HG03378 (cell line): ENCODE measurements around the gene FEZF1.
"Not testable (repeated sequence)": the region's sequence is repeated elsewhere in the genome, so short reads cannot be mapped to it uniquely, and the experiment has no call there.

ENCODE experiments used
- ATAC-seq: cut with Tn5 transposase; IDR thresholded peaks from one replicate; pipeline ENCODE4 v1.9.1; 2021; ENCODE audit warnings: mild to moderate bottlenecking, moderate library complexity; ENCODE audit not compliant: unreplicated experiment

The FEZF1 gene

DNA sequence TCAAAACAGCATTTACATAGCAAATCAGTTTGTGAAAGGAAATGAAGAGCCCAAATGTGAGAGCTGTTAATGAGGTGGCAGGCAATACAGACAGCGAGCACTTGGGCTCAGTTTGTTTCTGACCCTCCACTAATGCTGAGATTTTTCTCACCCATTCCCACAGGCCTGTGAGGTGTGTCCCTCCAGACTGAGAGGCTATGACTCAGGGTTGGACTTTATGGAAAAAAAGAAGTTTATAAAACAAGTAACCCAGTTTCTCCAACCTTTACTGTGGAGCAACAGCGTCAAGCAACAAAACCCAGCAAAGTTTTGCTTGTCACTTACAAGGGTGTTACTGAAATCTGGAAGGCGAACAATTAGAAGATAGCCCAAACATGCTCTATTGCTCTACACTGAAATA, 4.9 kb upstream of the FEZF1 start:
- ATAC-seq, result no peak

- ATAC-seq, result no peak
These were observed 2.7 kb upstream of the FEZF1 start for GRCh38 chr7:122307228-122307621.

- ATAC-seq, result no peak
These were observed 2.0 kb upstream of the FEZF1 start for GRCh38 chr7:122306320-122307227.

DNA sequence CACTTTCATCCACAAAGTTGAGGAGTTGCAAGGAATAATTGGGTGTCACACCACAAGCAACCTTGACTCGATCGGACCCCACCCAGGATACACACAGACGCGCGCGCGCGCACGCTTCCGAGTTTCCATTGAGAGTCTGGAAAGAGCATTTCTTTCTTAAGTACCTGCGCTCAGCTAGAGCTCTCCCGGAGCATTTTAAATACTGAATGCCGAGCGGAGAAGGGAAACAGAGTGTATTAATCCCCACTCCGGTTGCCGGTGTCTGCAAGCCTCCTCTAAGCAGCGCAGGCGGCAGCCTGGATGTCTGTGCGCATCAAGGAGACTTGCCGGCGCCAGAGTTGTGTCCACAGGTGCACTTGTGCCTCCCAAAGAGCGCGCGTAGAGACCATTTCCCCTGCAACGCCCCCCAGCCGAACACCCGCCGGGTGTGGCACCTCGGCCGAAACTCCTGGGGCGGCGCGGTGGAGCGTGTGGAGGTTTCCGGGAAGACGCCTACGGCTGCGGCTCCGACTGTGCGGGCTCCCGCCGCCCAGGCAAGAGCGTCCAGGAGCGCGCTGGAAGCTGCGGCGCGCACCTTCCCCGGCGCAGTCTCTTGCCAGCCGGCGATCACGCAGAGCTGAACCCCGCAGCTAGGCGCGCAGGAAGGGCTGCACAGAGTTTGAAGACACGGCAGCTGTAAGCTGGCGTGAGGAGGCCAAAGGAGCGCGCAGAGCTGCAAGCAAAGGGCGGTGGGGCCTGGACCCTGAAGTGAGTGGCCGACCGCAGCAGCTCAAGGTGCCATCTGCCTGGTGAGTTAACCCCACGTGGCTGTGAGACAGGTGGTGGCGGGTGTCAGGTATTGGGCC, 1.1 kb upstream of the FEZF1 start:
- no peak for ATAC-seq

- no peak for ATAC-seq
These were observed 459 bp upstream of the FEZF1 start for GRCh38 chr7:122304996-122305421.

DNA sequence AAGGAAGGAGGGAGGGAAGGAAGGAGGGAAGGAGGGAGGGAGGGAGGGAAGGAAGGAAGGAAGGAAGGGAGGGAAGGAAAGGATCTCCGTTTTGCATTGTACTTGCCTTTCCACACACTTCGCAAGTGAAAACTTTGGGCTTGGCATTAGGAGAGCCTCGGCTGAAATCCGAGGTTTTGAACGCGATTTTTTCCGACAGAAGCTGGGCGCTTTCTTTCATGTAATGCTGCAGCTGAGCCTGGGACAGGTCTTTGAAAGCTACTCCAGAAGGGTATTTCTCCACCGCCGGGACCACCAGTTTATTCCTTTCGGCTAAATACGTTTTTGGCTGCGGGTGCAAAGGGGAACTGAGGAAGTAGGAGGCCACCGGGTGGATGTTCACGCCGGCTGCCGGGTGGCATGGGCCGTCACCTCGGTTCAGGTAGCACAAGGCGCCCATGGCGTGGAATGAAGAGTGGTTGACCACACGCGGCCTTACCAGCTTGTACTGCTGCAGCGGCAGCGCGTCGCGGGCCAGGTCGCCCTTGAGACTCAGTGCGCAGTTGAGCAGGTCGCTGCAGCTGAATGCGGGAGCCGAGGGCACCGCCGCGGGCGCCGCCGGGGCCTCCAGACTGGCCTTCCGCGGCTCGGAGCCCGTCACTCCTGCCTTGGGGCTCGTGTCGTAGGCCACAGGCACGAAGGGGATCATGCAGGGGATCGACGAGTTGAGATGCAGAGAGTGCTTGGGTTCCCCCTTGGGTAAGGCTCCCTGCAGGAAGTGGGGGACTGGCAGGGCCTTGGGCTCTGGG, 825 bp downstream of the FEZF1 start:
- ATAC-seq, result no peak

DNA sequence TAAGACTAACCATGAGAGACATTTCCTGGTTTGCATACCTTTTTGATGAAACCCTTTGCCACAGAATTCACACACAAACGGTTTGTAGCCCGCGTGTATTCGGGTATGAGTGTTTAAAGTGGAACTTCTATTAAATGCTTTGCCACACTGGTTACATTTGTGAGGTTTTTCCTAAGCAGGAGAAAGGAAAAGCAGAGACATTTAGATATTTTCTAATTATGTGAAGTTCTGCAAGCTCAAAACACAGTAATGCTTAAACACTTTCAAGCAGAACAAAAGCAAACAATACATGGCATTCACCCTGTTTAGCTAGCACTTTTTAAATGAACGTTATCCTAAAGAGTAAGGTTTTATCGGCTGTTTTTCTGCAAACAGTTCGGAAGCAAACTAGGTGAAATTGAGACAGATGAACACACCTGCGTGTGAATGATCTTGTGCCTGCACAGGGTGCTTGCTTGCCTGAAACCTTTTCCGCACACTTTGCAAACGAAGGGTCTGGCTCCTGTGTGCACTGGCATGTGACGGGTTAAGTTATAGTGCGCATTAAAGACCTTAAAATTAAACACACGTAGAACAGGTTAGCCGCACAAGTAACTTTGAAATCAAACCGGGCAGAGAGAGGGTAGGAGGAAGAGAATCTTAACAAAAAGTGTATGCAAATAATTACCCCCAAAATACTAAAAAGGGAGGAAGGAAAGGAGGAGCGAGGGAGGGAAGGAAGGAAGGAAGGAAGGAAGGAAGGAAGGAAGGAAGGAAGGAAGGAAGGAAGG, 1.6 kb downstream of the FEZF1 start:
- ATAC-seq, result no peak

GRCh38 chr7:122301858-122302760, 2.4 kb downstream of the FEZF1 start:
- no peak for ATAC-seq

GRCh38 chr7:122300956-122301833, 3.4 kb downstream of the FEZF1 start:
- no peak for ATAC-seq

DNA sequence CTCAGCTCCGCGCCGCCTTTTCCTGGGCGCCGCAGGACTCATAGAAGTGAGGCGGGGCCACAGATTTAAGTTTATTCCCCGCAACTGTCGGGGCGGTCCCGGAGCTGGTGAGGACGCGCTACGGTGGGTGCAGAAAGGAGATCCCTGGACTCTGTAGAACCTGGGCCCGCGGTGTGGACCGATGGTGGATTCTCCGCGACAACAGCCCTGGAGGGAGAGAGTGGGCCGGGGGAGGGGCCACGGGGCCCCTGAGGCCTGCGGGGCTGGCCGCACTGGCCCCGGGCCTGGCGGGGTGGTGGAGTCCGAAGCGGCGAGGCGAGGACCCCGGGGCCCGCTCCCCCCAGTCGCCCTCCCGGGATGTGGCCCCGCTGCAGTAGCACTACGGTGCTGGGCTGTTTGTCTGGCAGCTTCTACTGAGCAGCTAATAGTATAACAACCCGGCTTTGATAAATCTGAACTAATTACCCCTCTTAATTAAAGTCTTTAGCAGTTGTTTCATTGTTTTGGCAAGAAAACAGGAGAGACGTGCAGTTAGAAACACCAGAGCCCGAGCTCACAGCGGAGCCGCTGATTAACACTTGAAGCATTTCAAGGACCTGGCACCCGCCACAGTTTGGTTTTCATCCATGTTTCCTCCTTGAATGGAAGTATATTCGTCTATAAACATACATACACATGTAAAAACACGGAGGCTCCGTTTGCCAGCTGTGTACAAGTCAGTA, 4.2 kb downstream of the FEZF1 start:
- no peak for ATAC-seq

DNA sequence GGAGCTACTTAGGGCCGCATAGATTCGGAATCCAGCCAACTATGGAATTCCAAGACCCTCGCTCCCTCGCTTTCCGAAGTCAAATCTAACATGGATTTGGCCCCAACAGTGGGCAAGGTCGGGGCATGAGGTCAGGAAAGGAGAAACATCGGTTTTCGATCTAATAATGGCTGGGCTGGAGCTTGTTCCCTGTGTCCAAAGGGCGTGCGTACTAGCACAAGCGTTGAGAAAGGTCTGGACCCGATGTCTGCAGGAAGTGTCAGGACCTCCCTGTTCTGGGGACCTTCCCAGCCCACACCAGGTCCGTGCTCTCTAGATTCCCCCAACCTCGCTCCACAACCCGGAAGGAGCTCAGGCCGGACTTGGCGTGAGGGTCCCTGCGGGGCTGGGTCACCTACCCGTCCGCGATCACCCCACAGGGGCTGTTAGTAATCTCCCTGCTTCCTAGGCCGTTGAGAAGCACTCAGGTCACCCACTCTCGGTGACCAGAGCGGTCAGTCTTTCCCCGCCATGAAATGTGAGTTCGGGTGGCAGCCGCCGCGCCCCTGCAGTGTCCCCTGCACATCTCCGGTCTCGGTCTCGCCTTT, 4.8 kb downstream of the FEZF1 start:
- ATAC-seq, result no peak

DNA sequence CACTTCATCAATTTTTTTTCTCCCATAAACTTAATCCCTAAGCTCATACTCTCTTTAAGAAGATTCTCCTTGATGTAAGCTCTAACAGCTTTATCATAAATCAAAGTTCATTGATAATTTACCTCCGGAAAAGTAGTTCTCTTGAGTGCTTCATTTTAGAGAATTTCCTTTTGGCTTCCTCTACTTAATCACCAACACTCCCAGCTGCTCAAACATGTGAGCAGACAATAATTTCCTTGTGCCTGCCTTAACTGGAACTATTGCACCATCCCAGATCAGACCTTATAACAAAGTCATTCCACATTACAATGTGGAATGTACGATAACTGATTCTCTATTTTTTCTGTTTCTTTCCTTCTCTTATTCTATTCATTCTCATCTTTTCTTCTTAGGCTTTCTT, 5.9 kb downstream of the FEZF1 start:
- ATAC-seq, result no peak

GRCh38 chr7:122298131-122298530, 6.4 kb downstream of the FEZF1 start:
- ATAC-seq, result no peak

DNA sequence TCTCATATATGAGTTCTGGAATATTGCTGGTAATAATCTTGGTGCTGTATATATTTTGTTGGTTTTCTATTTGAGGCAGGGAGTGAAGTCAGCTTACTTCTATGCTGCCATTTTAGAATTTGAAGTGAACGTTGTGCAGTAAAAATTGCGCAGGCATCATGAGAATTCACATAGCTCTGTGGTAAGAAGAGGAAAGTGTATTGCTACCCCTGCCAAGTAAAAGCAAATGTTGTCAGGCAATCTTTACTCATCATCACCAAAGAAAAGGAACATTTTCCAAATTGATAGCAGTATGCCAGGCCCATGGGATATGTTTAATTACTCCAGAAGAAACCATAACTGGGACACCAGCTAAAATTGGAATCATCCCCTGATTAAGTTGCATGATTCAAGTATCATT, 13.4 kb downstream of the FEZF1 start:
- no peak for ATAC-seq

DNA sequence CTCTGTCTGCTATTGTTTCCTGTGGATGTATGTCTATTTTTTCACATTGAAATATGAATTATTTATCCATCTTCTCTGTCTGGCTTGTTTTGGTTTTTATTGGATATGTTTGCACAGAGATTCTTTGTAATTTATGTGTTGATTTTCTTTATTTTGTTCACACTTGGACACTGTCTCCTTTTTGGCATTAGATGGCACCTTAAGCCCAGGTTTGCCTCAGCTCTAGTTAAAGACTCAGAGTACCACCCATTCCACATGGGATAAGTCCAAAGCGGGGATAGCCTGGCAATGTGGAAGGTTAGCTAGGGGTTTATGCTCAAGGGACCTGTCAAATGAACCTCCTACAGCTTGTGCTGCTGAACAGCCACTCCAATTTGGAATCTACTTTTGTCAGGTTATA, 14.1 kb downstream of the FEZF1 start:
- ATAC-seq, result no peak

DNA sequence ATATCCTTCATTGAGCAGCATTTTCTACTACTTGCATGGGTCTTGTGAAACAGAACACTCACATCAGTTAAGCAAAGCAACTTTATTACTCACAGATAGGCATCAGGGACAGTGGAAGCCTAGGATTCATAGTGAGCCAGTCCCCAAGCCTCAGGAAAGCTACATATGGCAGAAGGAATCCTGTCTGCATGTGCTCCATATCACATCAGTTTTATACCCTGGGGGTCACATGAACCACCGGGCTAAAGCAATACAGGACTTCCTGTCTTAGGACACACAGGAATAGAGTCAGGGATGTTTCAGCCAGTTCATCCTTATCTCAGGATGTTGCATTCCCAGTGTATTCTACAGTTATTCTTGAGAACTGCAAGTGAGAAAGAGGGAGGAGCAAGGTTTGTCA, 15.1 kb downstream of the FEZF1 start:
- ATAC-seq, result no peak

DNA sequence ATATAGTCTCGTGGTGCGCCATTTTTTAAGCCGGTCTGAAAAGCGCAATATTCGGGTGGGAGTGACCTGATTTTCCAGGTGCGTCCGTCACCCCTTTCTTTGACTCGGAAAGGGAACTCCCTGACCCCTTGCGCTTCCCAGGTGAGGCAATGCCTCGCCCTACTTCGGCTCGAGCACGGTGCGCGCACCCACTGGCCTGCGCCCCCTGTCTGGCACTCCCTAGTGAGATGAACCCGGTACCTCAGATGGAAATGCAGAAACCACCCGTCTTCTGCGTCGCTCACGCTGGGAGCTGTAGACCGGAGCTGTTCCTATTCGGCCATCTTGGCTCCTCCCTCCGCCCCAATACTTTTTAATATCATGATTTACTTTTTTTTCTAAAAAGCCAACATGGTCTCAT, 19.9 kb downstream of the FEZF1 start:
- ATAC-seq, result not testable (repeated sequence)
